Activated gamma-delta T cell treated with anti-CD3 and anti-CD28 coated beads, Interleukin-2, amount 50 U/mL, for 16 hours (primary cell): ENCODE results near the gene GDF7.

Experiments used
- DNase-seq: peaks from one replicate; pipeline ENCODE4 v3.0.0-alpha.2; 2020; ENCODE audit warnings: low read depth

GDF7 gene

DNA sequence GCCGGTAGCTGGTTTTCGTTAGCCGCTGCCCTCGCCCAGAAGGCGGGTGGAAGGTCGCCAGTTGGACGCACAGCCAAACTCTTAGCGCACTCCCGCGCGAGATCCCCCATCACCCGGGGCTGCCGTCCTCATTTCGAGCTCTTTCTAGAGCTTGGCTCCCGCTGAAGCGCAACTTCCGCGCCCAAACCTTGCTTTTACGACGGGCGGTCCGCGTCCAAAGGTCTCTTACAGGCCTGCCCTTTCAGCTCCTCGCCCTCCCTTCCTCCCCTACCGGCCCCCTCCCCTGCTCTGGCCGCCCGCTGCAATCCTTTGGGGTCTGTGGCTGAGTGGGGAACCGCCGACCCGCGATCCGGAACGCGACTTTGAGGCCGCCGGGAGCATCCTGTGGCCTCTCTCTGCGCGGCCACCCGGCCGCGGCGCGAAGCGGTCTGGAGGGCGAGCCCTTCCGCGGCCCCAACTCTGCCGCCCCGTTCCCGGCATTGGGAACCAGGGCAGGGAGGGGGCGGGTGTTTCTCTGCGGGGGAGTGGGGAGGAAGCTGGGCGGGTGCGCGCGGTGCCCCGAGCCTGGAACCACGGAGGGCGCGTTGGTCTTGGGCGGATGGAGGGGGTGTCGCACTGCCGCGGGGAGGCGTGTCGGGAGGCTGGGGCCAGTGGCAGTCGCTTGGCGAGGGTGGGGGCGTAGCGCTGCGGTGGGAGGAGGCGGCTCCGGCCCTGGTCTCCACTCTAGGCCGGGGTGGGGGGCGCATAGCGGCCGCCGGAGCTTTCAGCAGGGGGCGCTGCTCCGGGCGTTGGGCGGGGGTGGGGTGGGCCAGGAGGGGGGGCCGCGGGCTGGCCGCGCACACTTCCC is at the start of gene GDF7:
GDF7 (plus strand) TSS at position 841 of the 847 bp plus-strand sequence. CDS start 96 bp downstream, outside the sequence.
- no peak for DNase-seq

DNA sequence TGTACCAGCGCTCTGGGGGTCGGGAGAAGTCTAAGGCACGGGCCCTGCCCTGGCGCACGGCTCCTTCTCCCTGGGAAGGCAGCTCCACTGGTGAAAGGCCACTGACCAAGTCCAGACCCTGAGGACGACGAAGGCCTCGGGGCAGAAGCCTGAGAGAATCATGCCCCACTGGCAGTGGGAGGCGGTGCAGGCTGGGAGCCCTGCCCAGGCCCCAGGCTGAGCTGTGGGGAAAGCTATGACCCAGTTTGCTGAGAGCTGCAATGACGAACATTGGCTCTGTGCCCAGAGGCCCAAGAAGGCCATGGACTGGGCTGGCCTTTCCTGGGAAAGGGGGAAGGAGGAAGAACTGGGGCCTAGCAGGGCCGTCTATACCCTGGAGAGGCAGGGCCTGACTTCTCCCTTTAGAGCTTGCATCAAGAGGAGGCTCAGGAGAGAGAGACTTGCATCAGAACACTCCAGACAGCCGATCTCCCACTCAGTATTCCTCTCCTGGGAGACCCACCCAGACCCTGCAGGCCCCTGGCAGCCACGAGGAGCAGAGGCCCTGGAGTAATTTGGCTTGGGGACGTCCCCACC is 49.0 kb upstream of the GDF7 start:
- no peak for DNase-seq

- no peak for DNase-seq
Measured at GRCh38 chr2:20618468-20618885, 48.5 kb upstream of the GDF7 start.

DNA sequence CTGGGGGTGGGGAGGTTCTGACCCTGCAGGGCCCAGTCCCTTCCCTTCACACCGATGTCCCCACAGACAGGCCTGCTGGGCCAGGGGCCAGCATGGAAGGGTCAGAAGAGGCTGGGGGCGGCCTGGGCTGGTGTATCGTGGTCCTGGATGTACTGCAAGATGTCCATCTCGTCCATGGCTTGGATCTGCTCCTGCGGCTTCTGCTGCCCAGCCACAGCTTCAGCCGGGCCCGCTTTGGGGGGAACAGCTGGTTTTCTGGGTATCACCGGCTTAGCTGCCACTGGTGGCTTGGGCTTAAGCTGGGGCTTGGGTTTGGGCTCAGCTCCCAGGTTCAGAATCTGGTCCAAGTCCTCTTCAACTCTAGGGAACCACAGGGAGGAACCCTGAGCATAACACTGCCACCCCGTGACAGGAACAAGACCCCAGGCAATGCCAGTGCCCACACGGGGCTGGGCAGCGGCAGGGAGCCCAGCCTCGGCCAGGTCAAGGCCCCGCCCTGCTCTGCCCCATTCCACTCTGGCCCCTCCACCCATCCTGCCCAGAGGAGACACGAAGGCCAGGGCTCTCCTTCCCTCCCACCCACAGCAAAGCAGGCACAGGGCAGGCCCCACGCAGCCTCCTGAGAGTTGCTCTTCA is 47.9 kb upstream of the GDF7 start:
- no peak for DNase-seq

DNA sequence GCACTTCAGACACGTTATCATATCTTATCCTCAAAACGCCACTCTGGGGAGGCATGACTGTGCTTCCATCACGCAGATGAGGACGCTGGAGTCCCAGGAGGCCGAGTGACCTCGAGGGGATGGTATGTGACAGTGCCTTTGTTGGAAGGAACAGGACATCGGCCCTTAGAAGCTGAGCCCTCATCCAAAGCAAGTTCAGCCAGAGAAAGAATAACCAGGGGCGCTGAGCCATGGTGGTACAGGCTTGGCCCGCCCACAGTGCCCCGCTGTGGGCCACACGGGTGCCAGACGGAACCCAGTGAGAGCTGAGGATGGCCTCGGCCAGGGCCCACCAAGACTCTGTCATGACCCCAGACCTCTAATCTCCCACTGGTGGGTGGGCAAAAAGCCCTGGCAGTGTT is 47.3 kb upstream of the GDF7 start:
- no peak for DNase-seq

DNA sequence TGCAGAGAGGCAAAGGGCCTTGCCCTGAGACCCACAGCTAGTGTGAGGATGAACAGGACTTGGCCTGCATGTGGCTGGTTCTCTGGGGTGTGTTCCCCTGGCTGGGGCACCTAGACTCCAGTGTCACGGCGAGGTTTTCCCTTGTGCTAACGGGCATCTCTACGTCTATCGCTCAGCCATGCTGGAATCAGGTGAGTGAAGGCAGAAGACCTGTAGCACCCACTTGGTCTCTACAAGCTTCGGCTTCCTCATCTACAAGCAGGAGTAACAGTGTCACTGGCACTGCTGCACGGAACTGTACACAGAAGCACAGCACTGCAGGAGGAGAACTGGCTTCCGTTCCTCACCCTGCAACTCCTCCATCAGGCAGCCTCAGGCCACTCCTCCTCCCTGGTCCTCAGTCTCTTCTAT is 46.7 kb upstream of the GDF7 start:
- DNase-seq: no peak

GRCh38 chr2:20620696-20621365 is 46.1 kb upstream of the GDF7 start:
- no peak for DNase-seq

GRCh38 chr2:20621366-20622295 is 45.3 kb upstream of the GDF7 start:
- no peak for DNase-seq

DNA sequence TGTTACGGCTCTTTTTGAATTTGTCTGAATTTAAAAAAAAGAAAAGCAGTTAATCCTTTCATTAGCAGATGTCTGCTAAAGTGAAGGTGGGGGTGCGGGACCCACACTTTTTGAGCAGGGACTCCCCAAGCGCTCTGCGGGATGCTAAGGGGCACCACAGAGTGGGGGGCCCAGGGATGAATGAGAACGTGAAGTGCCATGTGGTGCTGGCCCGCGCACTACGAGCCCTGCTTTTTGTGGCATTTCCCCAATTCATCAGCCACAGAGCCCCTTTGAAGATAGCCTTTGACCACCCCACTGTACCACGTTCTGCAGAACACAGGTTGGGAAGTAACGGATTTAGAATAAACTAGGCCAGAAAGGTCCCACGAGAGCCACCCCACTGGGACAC is 44.7 kb upstream of the GDF7 start:
- no peak for DNase-seq

DNA sequence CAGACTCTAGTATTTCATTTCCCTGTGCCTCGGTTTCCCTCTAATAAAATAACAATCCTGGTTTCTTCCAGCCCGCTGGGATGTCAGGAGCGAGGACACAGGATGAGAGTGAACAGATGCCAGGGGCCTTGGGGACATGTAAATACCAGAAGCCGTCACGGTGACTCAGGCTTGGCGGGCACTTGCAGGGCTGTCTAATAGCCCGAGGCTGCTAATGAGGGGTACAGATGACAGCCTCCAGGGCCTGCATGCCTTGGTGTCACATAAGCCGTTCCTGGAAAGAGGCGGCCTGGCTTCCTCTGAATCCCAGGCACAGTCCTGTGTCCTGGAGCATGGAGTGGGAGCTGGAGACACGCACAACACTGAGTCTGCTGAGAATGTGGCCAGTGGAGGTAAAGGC is 44.2 kb upstream of the GDF7 start:
- no peak for DNase-seq

DNA sequence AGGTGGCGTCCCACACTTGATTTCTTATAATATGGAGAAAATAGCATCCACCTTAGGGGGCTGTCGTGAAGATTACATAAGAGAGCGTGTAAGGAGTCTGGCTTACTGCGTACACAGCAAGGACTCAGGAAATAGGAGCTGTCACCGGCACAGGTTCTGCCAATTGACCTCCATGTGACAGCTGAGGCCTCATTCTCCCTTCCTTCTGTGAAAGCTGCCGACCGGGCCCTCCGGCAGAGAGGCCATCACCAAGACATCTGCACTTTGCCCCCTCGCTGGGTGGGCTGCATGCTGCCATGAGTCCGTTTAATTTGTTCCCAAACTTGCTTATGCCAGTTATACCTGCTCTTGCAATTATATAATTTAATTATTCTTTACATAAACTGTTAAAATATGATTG is 43.7 kb upstream of the GDF7 start:
- no peak for DNase-seq

- no peak for DNase-seq
Measured at GRCh38 chr2:20623741-20624155, 43.2 kb upstream of the GDF7 start.

DNA sequence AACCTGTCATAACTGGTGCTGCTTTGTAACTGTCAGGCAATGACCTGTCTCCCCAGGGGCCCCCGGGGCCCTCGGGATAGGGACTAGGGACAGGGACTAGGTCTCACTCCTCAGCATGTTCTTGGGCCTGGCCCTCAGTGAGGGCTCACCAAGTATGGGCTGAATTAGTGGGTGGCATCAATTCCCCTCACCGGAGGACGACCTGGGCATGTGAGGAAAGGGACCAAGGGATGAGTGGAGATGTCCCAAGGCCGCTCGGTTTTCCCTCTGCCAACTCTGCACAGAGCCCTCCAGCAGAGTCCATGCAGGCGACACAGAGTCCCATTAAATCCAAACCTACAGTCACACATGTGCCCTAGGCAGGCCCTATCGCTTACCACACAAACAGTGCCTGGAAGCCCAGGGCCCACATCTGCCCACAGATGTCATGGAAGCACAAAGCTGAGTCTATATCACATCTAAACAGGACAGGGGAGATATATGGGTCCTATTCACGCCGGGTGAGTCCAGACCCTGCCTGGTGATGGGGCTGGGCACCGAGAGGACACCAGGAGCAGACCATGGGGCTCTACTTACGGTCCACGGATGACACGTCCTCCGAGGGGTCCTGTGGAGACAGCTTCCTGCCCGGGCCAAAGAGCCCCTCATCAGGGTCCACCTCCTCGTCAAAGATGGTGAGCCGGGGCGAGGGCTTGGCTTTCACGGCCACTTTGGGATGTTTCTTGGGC is 42.6 kb upstream of the GDF7 start:
- no peak for DNase-seq

DNA sequence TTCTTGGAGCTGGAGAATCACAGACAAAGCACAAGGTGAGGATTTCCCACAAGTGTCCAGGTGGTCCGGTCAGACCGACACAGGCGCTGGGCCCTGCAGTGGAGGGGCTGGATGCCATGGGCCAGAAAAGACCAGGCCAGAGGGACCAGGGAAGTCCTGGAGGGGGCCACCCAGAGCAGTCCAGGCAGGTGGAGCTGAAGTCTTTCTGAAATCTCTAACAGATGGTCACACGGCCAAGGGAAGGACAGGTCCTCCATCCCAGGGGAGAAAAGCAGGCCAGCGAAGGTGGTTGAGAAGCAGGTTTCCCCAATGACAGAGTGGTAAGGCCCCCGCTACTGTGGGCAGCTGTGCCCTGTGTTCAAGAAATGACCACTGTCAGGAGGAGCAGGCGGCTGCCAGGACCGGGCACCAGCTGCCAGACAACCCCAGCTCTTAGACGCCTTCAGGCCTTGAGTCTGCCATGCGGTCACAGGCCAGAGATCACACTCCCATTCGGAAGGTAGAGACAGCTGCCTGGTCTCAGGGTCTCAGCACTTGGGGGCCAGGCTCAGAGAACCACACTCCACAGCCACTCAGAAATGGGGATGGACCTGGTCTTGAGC is 42.0 kb upstream of the GDF7 start:
- no peak for DNase-seq

DNA sequence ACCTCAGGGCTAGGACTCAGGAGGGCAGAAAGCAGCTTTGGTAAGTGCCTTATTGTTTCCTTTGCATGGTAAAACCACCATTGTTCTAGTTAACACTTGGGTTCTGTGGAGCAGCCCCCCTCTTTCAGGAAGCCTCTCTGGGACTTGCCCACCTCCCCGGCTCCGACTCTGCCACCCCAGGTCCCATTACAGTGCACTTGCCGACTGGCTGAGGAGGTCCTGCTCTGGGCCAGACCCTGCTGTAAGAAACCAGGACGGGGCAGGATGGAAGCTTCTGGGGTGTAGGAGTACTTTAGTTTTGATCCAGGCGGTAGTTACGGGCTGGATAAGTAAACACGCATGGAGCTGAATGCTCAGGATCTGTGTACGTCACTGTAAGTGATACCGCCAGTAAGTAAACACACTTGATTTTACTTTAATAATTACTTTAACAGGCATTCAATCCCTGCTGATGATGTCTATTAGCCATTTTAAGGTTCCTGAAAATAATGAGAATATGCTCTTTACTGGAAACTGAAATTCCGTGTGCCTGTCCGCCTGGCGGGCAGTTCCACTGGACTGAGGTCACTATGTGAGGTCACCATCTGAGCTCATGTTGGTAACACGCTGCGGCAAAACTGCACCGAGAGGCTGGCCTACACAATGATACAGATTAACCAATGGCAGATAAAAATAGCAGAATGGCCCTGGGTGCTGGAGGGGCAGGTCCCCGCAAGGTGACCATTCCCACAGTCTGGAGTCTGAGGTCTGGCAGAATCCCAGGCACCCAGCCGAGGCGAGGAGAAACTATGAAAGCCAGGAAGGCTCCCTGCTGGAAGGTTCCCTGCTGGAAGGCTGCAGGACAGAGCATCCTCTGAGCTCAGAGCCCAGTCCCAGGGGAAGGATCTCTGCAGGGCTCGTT is 41.2 kb upstream of the GDF7 start:
- no peak for DNase-seq

- DNase-seq: no peak
Measured at GRCh38 chr2:20626392-20626697, 40.6 kb upstream of the GDF7 start.

GRCh38 chr2:20626698-20627513 is 40.0 kb upstream of the GDF7 start:
- no peak for DNase-seq

DNA sequence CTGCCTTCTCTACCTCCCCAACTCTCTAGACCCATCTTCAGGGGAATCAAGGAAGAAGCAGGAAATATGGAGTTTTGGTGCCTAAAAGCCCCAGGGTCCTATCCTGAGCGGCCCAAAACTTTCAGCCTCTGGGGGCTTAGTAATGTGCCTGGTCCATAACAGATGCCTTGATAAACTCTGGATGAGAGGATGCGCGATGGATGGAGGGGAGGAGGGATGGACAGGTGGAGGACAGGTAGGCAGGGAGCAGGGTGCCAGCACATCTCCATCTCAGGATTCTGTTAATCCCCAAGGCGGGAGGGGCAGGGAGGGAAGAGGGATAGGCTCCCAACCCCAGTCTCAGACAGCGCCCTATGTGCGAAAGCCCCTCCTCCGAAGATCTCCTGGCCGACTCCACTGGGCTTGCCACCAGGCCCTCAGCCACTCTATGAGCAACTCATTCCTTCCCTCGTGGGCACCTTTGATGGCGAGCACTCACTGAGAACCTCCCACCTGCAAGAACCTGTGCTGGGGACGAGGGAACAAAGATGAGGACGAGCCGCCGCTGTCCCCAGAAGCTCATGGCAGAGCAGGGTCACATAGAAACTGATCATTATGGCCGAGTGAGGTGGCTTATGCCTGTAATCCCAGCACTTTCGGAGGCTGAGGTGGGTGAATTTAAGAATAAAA is 39.1 kb upstream of the GDF7 start:
- no peak for DNase-seq
